Measurements from ENCODE around the gene CDC27.

CDC27 gene

DNA sequence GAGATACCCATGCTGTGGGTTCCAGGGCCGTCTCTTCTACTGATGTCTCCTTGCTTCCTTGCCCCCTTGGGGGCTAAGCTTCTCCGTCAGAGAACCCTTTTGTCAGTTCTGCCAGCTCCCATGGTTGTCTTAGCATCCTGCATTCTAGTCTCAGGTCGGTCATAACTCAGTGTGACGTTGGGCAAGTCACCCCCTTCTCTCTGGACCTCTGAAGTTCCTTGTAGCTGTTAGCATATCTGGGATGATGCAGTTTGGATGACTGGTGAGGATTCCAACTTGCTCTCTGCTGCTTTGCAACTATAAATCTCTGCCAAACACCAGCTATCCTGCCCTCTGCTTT lies 11.2 kb upstream of the CDC27 start:
- H3K9me2 ChIP-seq (replicated peaks; ENCODE audit: low read depth, low read length) = no peaks in the 10 kb centered on the region
- H4K20me1 ChIP-seq (ENCODE audit: insufficient read depth, low read length, poor library complexity, severe bottlenecking) = no peaks in the 10 kb centered on the region
- TF ChIP-seq CTCF (conservative IDR thresholded peaks at IDR 0.05; ENCODE audit: low read length) = no peak
- no peak for TF ChIP-seq EZH2phosphoT487 (IDR thresholded peaks at IDR 0.05; ENCODE audit: borderline replicate concordance)
- peak overlapping the region; percentile 56 for H2AFZ ChIP-seq (ENCODE audit: low read length)
- peaks cover 23% of the 10 kb centered on the region for H3K4me1 ChIP-seq (ENCODE audit: insufficient read depth, low read length, poor library complexity, severe bottlenecking)
- no peaks in the 10 kb centered on the region for H3K27me3 ChIP-seq (ENCODE audit: insufficient read depth, low read length, poor library complexity, severe bottlenecking)
- H3K79me2 ChIP-seq (ENCODE audit: insufficient read depth, low read length) = no peaks in the 10 kb centered on the region
- no peak overlapping the region for H3K4me2 ChIP-seq (ENCODE audit: low read depth, low read length, poor library complexity, severe bottlenecking)
- no peaks in the 10 kb centered on the region for H3F3A ChIP-seq (ENCODE audit: low read depth)
- H3K4me3 ChIP-seq (ENCODE audit: low read length, poor library complexity, severe bottlenecking) = no peak overlapping the region
- no peaks in the 10 kb centered on the region for H3K9me3 ChIP-seq (ENCODE audit: insufficient read depth, low read depth, low read length)
- H3K9ac ChIP-seq (ENCODE audit: low read depth, low read length, poor library complexity, severe bottlenecking) = no peak overlapping the region
- H3K36me3 ChIP-seq (ENCODE audit: insufficient read depth, low read length) = no peaks in the 10 kb centered on the region

- Histone ChIP-seq H3K9me3 (ENCODE audit: insufficient read depth, low read depth, low read length) (no peaks in the 10 kb centered on the region), H3K79me2 (ENCODE audit: insufficient read depth, low read length) (no peaks in the 10 kb centered on the region), H2AFZ (ENCODE audit: low read length) (peak overlapping the region; percentile 56), H3K4me2 (ENCODE audit: low read depth, low read length, poor library complexity, severe bottlenecking) (no peak overlapping the region), H3K36me3 (ENCODE audit: insufficient read depth, low read length) (no peaks in the 10 kb centered on the region), H3K4me1 (ENCODE audit: insufficient read depth, low read length, poor library complexity, severe bottlenecking) (peaks cover 18% of the 10 kb centered on the region), H3K4me3 (ENCODE audit: low read length, poor library complexity, severe bottlenecking) (no peak overlapping the region), H3K9me2 (replicated peaks; ENCODE audit: low read depth, low read length) (no peaks in the 10 kb centered on the region), H3F3A (ENCODE audit: low read depth) (no peaks in the 10 kb centered on the region), H3K27me3 (ENCODE audit: insufficient read depth, low read length, poor library complexity, severe bottlenecking) (no peaks in the 10 kb centered on the region), H3K9ac (ENCODE audit: low read depth, low read length, poor library complexity, severe bottlenecking) (no peak overlapping the region), H4K20me1 (ENCODE audit: insufficient read depth, low read length, poor library complexity, severe bottlenecking) (no peaks in the 10 kb centered on the region)
- TF ChIP-seq CTCF (conservative IDR thresholded peaks at IDR 0.05; ENCODE audit: low read length) = no peak
- TF ChIP-seq EZH2phosphoT487 (IDR thresholded peaks at IDR 0.05; ENCODE audit: borderline replicate concordance) = no peak
These were observed 10.7 kb upstream of the CDC27 start for GRCh38 chr17:47199627-47200324.

DNA sequence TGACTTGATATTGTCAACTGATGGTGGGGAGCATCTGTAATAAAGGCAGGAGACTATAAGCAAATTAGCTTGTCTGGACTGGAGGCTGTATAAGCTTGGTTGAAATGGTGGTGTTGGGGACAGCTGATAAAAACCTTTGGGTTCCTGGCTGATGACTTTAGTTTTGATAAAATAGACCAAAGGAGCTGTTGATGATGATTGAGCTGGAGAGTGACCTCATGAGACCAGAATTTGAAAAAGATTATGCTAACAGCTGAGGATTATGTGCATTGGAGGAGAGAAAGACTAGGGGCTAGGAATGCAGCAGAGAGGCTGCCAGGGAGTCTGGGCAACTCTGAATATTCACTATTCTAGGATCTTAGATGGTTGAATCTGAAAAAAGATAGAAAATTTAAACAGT lies 8.7 kb upstream of the CDC27 start:
- no peak overlapping the region for H3K9ac ChIP-seq (ENCODE audit: low read depth, low read length, poor library complexity, severe bottlenecking)
- H3K36me3 ChIP-seq (ENCODE audit: insufficient read depth, low read length) = no peaks in the 10 kb centered on the region
- no peaks in the 10 kb centered on the region for H3K27me3 ChIP-seq (ENCODE audit: insufficient read depth, low read length, poor library complexity, severe bottlenecking)
- H3K9me3 ChIP-seq (ENCODE audit: insufficient read depth, low read depth, low read length) = no peaks in the 10 kb centered on the region
- no peaks in the 10 kb centered on the region for H3F3A ChIP-seq (ENCODE audit: low read depth)
- H2AFZ ChIP-seq (ENCODE audit: low read length) = no peak overlapping the region
- no peak overlapping the region for H3K4me3 ChIP-seq (ENCODE audit: low read length, poor library complexity, severe bottlenecking)
- H3K9me2 ChIP-seq (replicated peaks; ENCODE audit: low read depth, low read length) = no peaks in the 10 kb centered on the region
- H3K4me2 ChIP-seq (ENCODE audit: low read depth, low read length, poor library complexity, severe bottlenecking) = no peak overlapping the region
- TF ChIP-seq CTCF (conservative IDR thresholded peaks at IDR 0.05; ENCODE audit: low read length) = no peak
- TF ChIP-seq EZH2phosphoT487 (IDR thresholded peaks at IDR 0.05; ENCODE audit: borderline replicate concordance) = no peak
- peaks cover 4% of the 10 kb centered on the region for H3K4me1 ChIP-seq (ENCODE audit: insufficient read depth, low read length, poor library complexity, severe bottlenecking)
- H4K20me1 ChIP-seq (ENCODE audit: insufficient read depth, low read length, poor library complexity, severe bottlenecking) = no peaks in the 10 kb centered on the region
- H3K79me2 ChIP-seq (ENCODE audit: insufficient read depth, low read length) = no peaks in the 10 kb centered on the region

All from Loucy (cell line).